ENCODE data around the gene SMTNL2.

SMTNL2 gene

GRCh38 chr17:4548061-4548461 is 36.3 kb upstream of the SMTNL2 start:
- Histone ChIP-seq H3K27me3 (ENCODE audit: insufficient read depth, low read length) (no peaks in the 10 kb centered on the region), H3K36me3 (ENCODE audit: insufficient read depth, low read length) (peaks cover 93% of the 10 kb centered on the region), H3K9ac (ENCODE audit: low read depth, low read length) (no peak overlapping the region; the same call in 1 of the 2 replicates), H3K27ac (ENCODE audit: low read depth, low read length) (no peak overlapping the region), H3K4me3 (ENCODE audit: low read length) (no peak overlapping the region), H3K9me3 (ENCODE audit: insufficient read depth, low read depth, low read length) (no peaks in the 10 kb centered on the region), H3K4me1 (ENCODE audit: insufficient read depth, low read length) (no peaks in the 10 kb centered on the region)
- 96% methylated on average over 18 of the region's 18 CpGs for WGBS

- H3K36me3 ChIP-seq (ENCODE audit: insufficient read depth, low read length) = peaks cover 93% of the 10 kb centered on the region
- 92% methylated on average over 24 of the region's 24 CpGs for WGBS
- no peaks in the 10 kb centered on the region for H3K9me3 ChIP-seq (ENCODE audit: insufficient read depth, low read depth, low read length)
- no peaks in the 10 kb centered on the region for H3K27me3 ChIP-seq (ENCODE audit: insufficient read depth, low read length)
- no peak overlapping the region for H3K9ac ChIP-seq (ENCODE audit: low read depth, low read length)
- 0 out of 2 replicates have a peak, but pooled peaks cover 1% of the 10 kb centered on the region for H3K4me1 ChIP-seq (ENCODE audit: insufficient read depth, low read length)
- H3K4me3 ChIP-seq (ENCODE audit: low read length) = no peak overlapping the region
- no peak overlapping the region for H3K27ac ChIP-seq (ENCODE audit: low read depth, low read length)
Measured at GRCh38 chr17:4548721-4549531, 35.4 kb upstream of the SMTNL2 start.

GRCh38 chr17:4549781-4550533 is 34.4 kb upstream of the SMTNL2 start:
- no peaks in the 10 kb centered on the region for H3K9me3 ChIP-seq (ENCODE audit: insufficient read depth, low read depth, low read length)
- H3K4me3 ChIP-seq (ENCODE audit: low read length) = no peak overlapping the region
- no peak overlapping the region for H3K9ac ChIP-seq (ENCODE audit: low read depth, low read length)
- 94% methylated on average over 25 of the region's 25 CpGs for WGBS
- H3K27me3 ChIP-seq (ENCODE audit: insufficient read depth, low read length) = no peaks in the 10 kb centered on the region
- H3K27ac ChIP-seq (ENCODE audit: low read depth, low read length) = no peak overlapping the region
- H3K36me3 ChIP-seq (ENCODE audit: insufficient read depth, low read length) = peaks cover 91% of the 10 kb centered on the region
- H3K4me1 ChIP-seq (ENCODE audit: insufficient read depth, low read length) = peaks cover 5% of the 10 kb centered on the region; the same call in 1 of the 2 replicates

- WGBS = 96% methylated on average over 16 of the region's 16 CpGs
- H3K27ac ChIP-seq (ENCODE audit: low read depth, low read length) = no peak overlapping the region
- H3K9me3 ChIP-seq (ENCODE audit: insufficient read depth, low read depth, low read length) = no peaks in the 10 kb centered on the region
- peaks cover 7% of the 10 kb centered on the region for H3K4me1 ChIP-seq (ENCODE audit: insufficient read depth, low read length)
- H3K36me3 ChIP-seq (ENCODE audit: insufficient read depth, low read length) = peaks cover 86% of the 10 kb centered on the region
- no peak overlapping the region for H3K9ac ChIP-seq (ENCODE audit: low read depth, low read length)
- H3K4me3 ChIP-seq (ENCODE audit: low read length) = no peak overlapping the region
- no peaks in the 10 kb centered on the region for H3K27me3 ChIP-seq (ENCODE audit: insufficient read depth, low read length)
Measured at GRCh38 chr17:4550534-4551039, 33.7 kb upstream of the SMTNL2 start.

- Histone ChIP-seq H3K27me3 (ENCODE audit: insufficient read depth, low read length) (no peaks in the 10 kb centered on the region), H3K9me3 (ENCODE audit: insufficient read depth, low read depth, low read length) (no peaks in the 10 kb centered on the region), H3K36me3 (ENCODE audit: insufficient read depth, low read length) (peaks cover 81% of the 10 kb centered on the region), H3K27ac (ENCODE audit: low read depth, low read length) (no peak overlapping the region), H3K4me3 (ENCODE audit: low read length) (no peak overlapping the region), H3K4me1 (ENCODE audit: insufficient read depth, low read length) (peaks cover 12% of the 10 kb centered on the region), H3K9ac (ENCODE audit: low read depth, low read length) (no peak overlapping the region)
- WGBS = 90% methylated on average over 8 of the region's 8 CpGs
Measured at GRCh38 chr17:4551141-4551540, 33.2 kb upstream of the SMTNL2 start.

- peaks cover 16% of the 10 kb centered on the region for H3K4me1 ChIP-seq (ENCODE audit: insufficient read depth, low read length)
- 94% methylated on average over 27 of the region's 27 CpGs for WGBS
- H3K36me3 ChIP-seq (ENCODE audit: insufficient read depth, low read length) = peaks cover 73% of the 10 kb centered on the region
- H3K9me3 ChIP-seq (ENCODE audit: insufficient read depth, low read depth, low read length) = no peaks in the 10 kb centered on the region
- H3K9ac ChIP-seq (ENCODE audit: low read depth, low read length) = no peak overlapping the region
- no peak overlapping the region for H3K27ac ChIP-seq (ENCODE audit: low read depth, low read length)
- no peak overlapping the region for H3K4me3 ChIP-seq (ENCODE audit: low read length)
- H3K27me3 ChIP-seq (ENCODE audit: insufficient read depth, low read length) = no peaks in the 10 kb centered on the region
Measured at GRCh38 chr17:4551796-4552525, 32.4 kb upstream of the SMTNL2 start.

GRCh38 chr17:4553669-4554068 is 30.7 kb upstream of the SMTNL2 start:
- no peaks in the 10 kb centered on the region for H3K27me3 ChIP-seq (ENCODE audit: insufficient read depth, low read length)
- H3K36me3 ChIP-seq (ENCODE audit: insufficient read depth, low read length) = peaks cover 56% of the 10 kb centered on the region
- peaks cover 16% of the 10 kb centered on the region for H3K4me1 ChIP-seq (ENCODE audit: insufficient read depth, low read length)
- H3K9me3 ChIP-seq (ENCODE audit: insufficient read depth, low read depth, low read length) = no peaks in the 10 kb centered on the region
- no peak overlapping the region for H3K27ac ChIP-seq (ENCODE audit: low read depth, low read length)
- H3K4me3 ChIP-seq (ENCODE audit: low read length) = peak overlapping the region; percentile 77
- 91% methylated on average over 9 of the region's 9 CpGs for WGBS
- peak overlapping the region; percentile 90; the same call in 1 of the 2 replicates for H3K9ac ChIP-seq (ENCODE audit: low read depth, low read length)

GRCh38 chr17:4554441-4554996 is 29.8 kb upstream of the SMTNL2 start:
- H3K27ac ChIP-seq (ENCODE audit: low read depth, low read length) = peak overlapping the region; percentile 85

GRCh38 chr17:4554997-4555799 is 29.1 kb upstream of the SMTNL2 start, which contains the start of gene MYBBP1A:
Gene MYBBP1A, minus strand, starts transcription at chr17:4555384. Its CDS starts 60 bp downstream, at chr17:4555324.
- WGBS = 1% methylated on average over 69 of the region's 69 CpGs
- peak within 1 kb of the TSS; percentile 77 for H3K4me3 ChIP-seq (ENCODE audit: low read length)
- peak within 1 kb of the TSS; percentile 90 for H3K9ac ChIP-seq (ENCODE audit: low read depth, low read length)
- peaks cover 40% of the 10 kb centered on the region for H3K36me3 ChIP-seq (ENCODE audit: insufficient read depth, low read length)
- peak within 1 kb of the TSS; percentile 85 for H3K27ac ChIP-seq (ENCODE audit: low read depth, low read length)
- peaks cover 16% of the 10 kb centered on the region for H3K4me1 ChIP-seq (ENCODE audit: insufficient read depth, low read length)
- no peaks in the 10 kb centered on the region for H3K27me3 ChIP-seq (ENCODE audit: insufficient read depth, low read length)
- H3K9me3 ChIP-seq (ENCODE audit: insufficient read depth, low read depth, low read length) = no peaks in the 10 kb centered on the region

More at GRCh38 chr17:4554441-4554996, 29.8 kb upstream of the SMTNL2 start:
- Histone ChIP-seq H3K4me1 (ENCODE audit: insufficient read depth, low read length) (peaks cover 16% of the 10 kb centered on the region), H3K27me3 (ENCODE audit: insufficient read depth, low read length) (no peaks in the 10 kb centered on the region), H3K36me3 (ENCODE audit: insufficient read depth, low read length) (peaks cover 47% of the 10 kb centered on the region), H3K4me3 (ENCODE audit: low read length) (peak overlapping the region; percentile 77), H3K9me3 (ENCODE audit: insufficient read depth, low read depth, low read length) (no peaks in the 10 kb centered on the region), H3K9ac (ENCODE audit: low read depth, low read length) (peak overlapping the region; percentile 90)
- 11% methylated on average over 18 of the region's 18 CpGs for WGBS
